KOPT-K1 (cell line): ENCODE results near the gene TAP1.
A peak's percentile ranks its signal among the peaks of the same experiment; 100 is the strongest.

Experiments
- H3K27ac ChIP-seq: fragments of 200-600 bp; sonication (generic); 2 replicates; pipeline ENCODE4 v1.5.1; 2016; ENCODE audit warnings: antibody characterized with exemption, mild to moderate bottlenecking, low read depth, low read length; ENCODE audit not compliant: poor library complexity, severe bottlenecking
- H3K36me3 ChIP-seq: fragments of 200-600 bp; sonication (generic); 2 replicates; pipeline ENCODE4 v1.5.1; 2017; ENCODE audit warnings: antibody characterized with exemption, mild to moderate bottlenecking, low read length, moderate library complexity; ENCODE audit not compliant: insufficient read depth
- H3K9me3 ChIP-seq: fragments of 200-600 bp; sonication (generic); 2 replicates; pipeline ENCODE4 v1.5.1; 2017; ENCODE audit warnings: antibody characterized with exemption, low read length, mild to moderate bottlenecking; ENCODE audit not compliant: insufficient read depth, poor library complexity, severe bottlenecking

Gene TAP1

DNA sequence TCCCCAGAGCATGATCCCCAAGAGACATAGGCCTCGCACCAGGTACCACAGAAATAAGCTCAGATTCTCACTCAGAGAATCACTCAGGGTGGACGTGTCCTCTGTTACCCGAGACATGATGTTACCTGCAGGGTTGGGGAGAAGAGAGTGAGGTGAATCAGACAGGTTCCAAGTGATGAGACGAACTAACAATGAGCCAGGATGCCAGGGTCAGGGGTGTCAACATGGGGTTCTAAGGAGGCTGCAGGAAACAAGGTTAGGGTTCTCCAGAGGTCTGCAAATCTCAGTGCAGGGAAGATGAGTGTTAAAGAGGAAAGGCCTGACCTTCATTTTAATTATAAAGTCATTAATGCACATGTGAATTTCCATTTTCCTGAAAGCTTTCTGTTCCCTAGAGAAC is 2.5 kb downstream of the TAP1 start:
- Histone ChIP-seq H3K9me3 (no peaks in the 10 kb centered on the region), H3K27ac (no peak overlapping the region), H3K36me3 (peaks cover 55% of the 10 kb centered on the region)

DNA sequence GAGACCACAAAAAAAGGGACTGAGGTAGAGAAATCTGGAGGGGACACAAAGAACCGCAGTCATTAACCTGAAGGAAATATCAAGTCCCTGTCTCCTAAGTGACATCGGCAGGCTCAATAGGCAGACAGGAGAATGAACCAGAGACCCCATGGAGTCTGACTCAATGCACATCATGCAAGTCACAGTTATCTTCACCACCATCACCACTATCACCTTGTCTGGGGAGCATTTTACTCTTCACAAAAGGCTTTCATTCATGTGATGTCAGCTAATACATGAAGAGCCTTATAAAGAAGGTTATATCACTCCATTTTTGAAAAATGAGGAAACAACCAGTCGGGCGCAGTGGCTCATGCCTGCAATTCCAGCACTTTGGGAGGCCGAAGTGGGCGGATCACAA is 4.4 kb downstream of the TAP1 start:
- no peaks in the 10 kb centered on the region for H3K9me3 ChIP-seq
- peaks cover 57% of the 10 kb centered on the region for H3K36me3 ChIP-seq
- H3K27ac ChIP-seq = no peak overlapping the region

DNA sequence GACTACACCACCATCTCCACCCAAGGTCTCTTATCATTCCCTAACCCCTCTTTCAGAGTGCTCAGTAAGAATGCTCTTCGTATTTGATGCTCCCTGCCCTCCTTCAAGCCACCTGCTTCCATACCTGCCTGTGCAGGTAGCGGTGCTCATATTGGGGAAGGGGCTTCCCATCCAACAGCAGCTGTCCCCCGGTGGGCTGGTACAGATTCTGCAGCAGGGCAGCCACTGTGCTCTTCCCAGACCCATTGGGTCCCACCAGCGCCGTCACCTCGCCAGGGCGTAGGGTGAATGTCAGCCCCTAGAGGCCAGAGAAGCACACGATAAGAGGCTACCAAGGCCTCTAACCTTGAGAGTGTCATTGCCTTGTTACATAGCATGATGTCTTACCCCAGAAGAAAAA is 5.7 kb downstream of the TAP1 start:
- H3K27ac ChIP-seq = no peak overlapping the region
- H3K36me3 ChIP-seq = peaks cover 58% of the 10 kb centered on the region
- H3K9me3 ChIP-seq = no peaks in the 10 kb centered on the region

DNA sequence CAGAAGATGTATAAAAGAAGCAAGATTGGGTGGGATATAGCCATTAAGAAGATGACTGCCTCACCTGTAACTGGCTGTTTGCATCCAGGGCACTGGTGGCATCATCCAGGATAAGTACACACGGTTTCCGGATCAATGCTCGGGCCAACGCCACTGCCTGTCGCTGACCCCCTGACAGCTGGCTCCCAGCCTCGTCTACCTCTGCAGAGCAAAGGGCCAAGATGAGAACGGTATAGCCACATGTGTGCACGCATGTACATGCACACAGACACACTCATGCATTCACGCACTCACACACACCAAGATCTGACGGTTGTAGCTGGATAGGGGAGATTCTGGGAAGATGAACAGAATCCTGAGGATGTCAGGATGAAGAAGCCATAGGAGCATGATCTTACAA is 6.5 kb downstream of the TAP1 start:
- Histone ChIP-seq H3K36me3 (peaks cover 66% of the 10 kb centered on the region), H3K9me3 (no peaks in the 10 kb centered on the region), H3K27ac (no peak overlapping the region)

DNA sequence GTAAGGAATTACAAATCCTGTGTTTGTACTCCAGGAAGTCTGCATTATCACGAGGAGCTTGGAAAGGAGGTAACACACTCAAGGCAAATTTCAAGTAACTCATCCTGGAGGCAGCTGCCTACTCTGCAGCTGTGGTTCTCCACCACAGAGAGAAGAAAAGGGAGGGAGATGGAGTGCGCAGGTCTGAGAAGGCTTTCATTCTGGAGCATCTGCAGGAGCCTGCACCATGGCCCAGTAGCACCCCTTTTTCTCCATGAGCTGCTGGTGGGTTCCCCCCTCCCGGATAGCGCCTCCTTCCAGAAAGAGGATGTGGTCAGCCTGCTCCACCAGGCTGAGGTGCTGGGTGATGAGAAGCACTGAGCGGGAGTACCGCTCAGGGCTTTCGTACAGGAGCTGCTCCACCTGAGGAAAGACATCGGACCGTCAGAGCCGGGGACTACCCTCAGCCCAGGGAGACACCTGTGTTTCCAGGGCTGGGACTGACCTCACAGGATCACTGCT is 8.1 kb downstream of the TAP1 start:
- Histone ChIP-seq H3K9me3 (no peaks in the 10 kb centered on the region), H3K27ac (peak overlapping the region; percentile 99), H3K36me3 (peaks cover 70% of the 10 kb centered on the region)

DNA sequence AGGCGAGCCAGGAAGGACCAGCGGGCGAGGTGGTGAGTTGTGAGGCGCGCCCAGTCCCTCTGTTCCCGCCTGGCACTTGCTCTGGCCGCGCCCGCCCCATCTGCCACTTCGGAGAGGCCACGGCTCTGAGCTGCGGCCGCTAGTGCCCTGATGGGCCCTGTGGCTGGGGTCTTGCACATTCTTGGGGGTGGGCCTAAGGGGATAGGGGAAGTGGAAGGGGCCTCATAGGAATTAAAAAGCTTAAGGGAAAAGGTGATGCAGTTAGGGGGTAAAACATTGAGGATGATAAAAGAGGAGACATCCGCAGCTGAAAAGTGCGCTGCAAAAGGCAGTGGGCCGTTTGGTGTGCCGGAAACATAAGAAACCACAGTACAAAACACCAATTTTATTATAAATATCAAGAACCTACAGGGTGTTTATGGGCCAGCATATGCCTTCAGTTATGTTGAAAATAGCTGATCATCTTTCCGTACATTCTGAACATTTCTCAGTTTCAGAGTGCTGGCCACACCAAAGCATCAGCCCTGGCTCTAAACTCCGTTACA is 8.6 kb downstream of the TAP1 start:
- Histone ChIP-seq H3K36me3 (peaks cover 70% of the 10 kb centered on the region), H3K9me3 (no peaks in the 10 kb centered on the region), H3K27ac (peak overlapping the region; percentile 99)

DNA sequence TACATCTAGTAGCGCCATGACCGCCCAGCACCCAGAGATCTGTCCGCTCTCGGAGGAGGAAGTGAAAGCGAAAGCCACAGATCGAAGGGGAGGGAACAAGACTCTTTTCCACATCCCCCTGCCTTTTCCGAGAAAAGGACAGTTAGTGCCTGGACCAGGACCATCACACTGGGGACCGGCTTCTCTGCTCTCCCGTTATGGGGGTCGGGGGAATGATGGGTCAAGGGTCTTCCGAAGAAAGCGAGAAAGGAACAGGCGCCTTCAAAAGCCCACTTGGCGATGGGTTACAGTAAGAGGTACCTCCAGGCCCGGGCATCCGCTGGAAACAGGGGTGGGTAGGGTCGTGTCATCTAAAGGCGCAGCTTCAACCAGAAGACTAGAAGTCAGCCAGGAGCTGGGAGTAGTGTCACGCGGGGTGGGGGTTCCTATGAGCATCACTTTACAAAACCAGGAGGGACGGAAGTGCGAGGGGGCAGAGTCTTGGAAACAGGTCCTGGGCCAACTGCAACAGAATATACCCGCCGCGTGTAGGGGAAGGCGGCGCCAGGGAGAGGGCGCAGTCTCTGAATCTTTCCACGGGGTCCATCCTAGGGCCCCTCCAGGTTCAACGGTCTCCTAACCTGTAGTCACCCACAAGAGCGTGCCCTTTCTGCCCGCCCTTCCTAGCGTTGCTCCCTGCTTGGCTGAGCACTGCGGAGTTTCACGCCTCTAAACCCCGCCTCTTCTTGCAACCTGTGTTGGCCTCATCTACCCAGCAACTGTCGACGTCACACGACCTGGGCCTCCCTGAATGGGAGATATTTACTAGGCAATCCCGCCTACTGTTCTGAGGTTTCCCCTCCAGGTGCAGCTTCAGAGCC is 9.3 kb downstream of the TAP1 start, which contains the start of gene PSMB8:
PSMB8 (minus strand) TSS at position 69 of the 860 bp plus-strand sequence; CDS start at position 18, 51 bp downstream.
- H3K9me3 ChIP-seq = no peaks in the 10 kb centered on the region
- peak within 1 kb of the TSS; percentile 99 for H3K27ac ChIP-seq
- peaks cover 70% of the 10 kb centered on the region for H3K36me3 ChIP-seq

DNA sequence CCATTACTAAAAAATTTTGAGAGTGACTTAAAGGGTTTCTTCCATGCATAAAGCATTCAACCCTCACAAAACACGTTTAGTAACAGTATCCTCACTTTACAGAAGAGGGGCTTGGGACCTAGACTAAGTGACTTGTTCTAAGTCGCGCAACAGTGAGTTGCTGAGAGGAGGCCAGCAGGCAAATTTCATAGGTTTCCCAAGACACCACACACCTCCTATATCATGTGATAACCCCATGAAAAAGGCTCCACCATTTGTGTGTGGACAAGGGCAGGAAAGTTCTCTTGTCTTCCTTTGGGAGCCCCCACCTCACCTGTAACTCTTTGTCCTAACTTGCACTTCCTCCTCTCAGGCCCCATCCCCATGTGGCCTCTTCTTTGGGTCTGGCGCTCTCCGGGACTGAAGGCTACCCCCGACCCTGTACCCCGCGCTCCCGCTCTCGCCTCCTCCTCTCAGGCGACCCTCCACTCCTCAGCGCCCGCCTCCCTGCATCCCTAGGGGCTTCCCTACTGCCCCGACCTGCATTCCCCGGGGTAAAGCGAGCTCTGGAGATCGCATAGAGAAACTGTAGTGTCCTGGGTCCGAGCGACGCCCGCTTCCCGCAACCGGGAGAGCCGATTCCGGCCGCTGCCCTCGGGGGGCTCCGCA is 10.0 kb downstream of the TAP1 start:
- H3K36me3 ChIP-seq = peaks cover 62% of the 10 kb centered on the region
- H3K27ac ChIP-seq = peak overlapping the region; percentile 99

DNA sequence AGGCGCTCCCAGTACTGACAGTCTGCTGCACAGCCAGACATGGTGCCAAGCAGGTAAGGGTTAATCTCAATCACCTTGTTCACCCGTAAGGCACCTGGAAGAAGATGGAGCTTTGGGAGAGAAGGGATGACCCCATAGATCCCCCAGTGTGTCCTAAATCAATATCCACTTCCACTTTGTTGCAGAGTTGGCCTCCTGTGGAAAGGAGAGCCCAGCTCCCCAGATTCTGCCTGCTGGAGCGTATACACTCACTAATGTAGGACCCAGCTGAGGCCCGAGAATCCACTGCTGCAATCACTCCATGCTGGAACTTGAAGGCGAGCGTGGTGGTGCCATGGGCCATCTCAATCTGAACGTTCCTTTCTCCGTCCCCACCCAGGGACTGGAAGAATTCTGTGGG is 10.8 kb downstream of the TAP1 start:
- Histone ChIP-seq H3K36me3 (peaks cover 54% of the 10 kb centered on the region), H3K9me3 (no peaks in the 10 kb centered on the region), H3K27ac (peak overlapping the region; percentile 99)

More for the DNA sequence above, 10.0 kb downstream of the TAP1 start:
- H3K9me3 ChIP-seq = no peaks in the 10 kb centered on the region

DNA sequence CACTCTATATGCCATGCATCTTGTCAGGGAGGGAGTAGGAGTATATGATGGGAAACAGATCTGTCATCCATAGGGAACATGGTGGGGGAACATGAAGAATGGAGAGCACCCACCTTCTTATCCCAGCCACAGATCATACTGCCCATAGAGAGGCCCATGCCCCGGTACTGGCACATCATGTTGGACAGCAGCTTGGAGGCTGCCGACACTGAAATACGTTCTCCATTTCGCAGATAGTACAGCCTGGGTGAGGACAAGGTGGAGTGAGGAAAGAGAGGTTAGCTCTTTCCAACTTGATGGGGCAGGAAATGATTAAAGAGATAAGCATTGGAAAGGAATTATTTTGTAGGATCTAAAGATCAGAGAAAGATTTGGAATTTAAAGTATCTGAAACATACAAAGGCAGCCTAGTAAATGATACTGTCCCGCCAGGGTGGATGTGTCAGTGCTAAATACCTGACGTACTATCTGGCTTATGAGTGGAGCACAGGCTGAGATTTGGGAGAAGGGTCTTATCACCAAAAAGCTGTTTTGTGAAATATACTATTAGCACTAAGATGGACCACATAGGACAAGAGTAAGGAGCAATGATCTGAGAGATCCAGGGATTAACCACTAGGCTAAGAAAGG is 11.4 kb downstream of the TAP1 start:
- H3K36me3 ChIP-seq = peaks cover 49% of the 10 kb centered on the region
- peak overlapping the region; percentile 99 for H3K27ac ChIP-seq
- H3K9me3 ChIP-seq = no peaks in the 10 kb centered on the region

DNA sequence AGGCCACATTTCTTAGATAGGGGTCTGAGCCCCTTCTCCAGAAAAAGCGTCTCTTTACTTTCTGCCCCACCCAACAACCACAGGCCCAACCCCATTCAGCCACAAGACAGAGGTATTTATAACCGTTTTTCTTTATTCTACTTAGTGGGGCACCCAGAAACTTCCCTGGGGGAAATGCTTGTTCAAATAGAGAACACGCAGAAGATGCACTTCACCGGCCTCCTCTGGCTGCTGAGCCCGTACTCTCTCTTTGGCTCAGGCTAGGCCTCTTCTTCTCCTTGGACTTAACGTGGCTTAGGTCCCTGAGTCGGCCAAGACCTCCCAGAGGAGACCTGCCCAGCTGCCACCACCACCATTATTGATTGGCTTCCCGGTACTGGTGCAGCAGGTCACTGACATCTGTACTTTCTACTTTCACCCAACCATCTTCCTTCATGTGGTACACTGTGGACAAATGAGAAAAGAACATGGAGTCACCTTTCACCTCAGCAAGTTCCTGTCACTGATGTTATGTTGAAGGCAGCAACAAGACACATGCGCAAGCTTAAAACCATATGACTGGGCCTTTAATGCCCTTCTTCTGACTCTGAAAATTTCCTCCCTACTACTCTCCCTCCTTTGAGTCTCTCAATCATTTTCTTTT is 12.8 kb downstream of the TAP1 start:
- peaks cover 48% of the 10 kb centered on the region for H3K36me3 ChIP-seq
- no peaks in the 10 kb centered on the region for H3K9me3 ChIP-seq
- H3K27ac ChIP-seq = peak overlapping the region; percentile 99

DNA sequence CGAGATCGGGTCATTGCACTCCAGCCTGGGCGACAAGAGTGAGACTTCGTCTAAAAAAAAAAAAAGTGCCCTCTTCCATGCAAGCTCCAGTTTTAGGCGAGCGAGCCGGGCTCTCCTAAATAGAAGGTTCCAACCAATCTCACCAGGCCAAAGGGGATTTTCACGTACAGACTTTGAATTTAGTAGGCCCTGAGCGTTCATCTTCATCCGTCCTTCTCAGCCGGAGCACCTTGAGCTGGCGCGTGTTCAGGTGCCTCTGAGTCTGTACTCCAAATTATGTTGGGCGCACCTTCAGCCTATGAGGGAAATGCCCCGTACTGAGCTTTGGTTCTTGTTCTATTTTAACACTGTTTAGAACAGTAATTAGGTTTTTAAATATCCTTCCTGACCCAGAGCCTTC is 14.1 kb downstream of the TAP1 start:
- Histone ChIP-seq H3K36me3 (peaks cover 60% of the 10 kb centered on the region), H3K9me3 (no peaks in the 10 kb centered on the region), H3K27ac (peak overlapping the region; percentile 99)

DNA sequence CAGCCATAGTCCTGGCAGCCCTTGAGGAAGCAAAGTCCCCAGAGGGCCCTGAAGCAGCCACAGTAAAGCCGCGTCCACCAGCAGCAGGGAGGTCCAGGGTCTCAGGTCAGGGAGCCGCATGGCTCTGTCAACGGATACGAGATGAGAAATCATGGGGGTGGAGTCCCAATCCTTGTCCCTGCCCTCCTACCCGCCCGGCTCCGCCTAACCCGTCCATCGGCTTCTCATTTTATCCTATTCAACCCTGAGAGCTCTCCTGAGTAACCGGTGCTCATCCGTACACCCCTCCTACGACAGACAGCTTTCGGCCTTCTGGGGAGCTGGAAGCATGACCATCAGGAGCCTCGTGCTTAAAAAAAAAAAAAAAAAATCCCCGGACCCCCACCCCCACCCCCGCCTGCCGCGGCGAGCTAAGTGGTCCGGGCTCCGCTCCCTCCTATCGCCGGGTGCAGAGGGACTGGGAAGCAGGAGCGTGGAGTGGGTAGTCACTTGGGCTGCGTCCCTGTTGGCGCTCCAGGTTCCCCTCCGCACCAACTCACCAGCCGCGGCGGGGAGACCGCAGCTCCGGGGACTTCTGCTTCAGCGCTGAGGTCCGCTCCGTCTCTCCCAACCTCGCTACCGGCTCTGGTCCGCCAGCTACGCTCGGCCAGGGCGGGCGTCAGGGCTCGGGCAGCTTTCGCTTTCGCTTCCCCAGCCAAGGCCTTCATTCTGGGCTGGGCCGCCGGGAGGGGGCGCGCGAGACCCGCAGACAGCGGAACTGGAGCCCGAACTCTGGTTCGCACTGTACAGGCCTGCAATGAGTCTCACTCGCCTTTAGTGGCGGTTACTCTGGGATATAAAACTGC is 15.2 kb downstream of the TAP1 start, which contains the start of gene TAP2:
TAP2 (minus strand) TSS at position 626 of the 845 bp plus-strand sequence; CDS start at position 120, 506 bp downstream.
- peaks cover 70% of the 10 kb centered on the region for H3K36me3 ChIP-seq
- H3K27ac ChIP-seq = peak within 1 kb of the TSS; percentile 99
- no peaks in the 10 kb centered on the region for H3K9me3 ChIP-seq

DNA sequence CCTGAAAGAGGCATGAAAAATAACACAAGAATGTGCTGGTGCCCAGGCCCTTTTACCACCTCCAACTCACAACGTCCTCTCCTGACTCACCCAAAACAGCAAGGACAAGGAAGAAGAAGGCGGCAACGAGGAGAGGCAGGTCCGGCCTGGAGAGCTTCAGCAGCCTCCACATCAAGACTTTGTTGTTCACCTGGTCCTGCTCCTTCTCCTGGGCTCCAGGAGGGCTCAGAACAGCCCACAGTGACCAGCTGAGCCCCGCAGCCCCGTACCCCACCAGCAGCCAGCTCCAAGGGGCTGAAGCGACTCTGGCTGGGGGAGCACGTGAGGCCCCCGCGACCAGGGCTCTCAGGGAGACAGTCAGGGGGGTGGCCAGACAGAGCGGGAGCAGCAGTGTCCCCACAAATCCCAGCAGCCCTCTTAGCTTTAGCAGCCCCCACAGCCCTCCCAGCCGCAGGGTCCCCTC is 15.8 kb downstream of the TAP1 start:
- H3K9me3 ChIP-seq = no peaks in the 10 kb centered on the region
- peak overlapping the region; percentile 92 for H3K27ac ChIP-seq
- H3K36me3 ChIP-seq = peaks cover 74% of the 10 kb centered on the region
